WTC11 (cell line): ENCODE data around the gene ADRB2. TPM values are rescaled to one million over a fixed set of nuclear protein-coding genes. Genes with fewer than 3 reads are reported as not detected.

Experiments used
- ATAC-seq: fragments of 200-7000 bp; cut with Tn5 transposase; 2 replicates; pipeline ENCODE4 v1.10.0; 2021; ENCODE audit warnings: mild to moderate bottlenecking, moderate library complexity
- CTCF ChIA-PET: fragments of 300-600 bp; sonication (Branson Sonifier 250); formaldehyde crosslinking; loops from one replicate; lab custom pipeline; 2021; ENCODE audit warnings: antibody characterized with exemption; lab: Charles Lee
- POLR2A ChIA-PET: fragments of 350-600 bp; sonication (Branson Sonifier 250); formaldehyde crosslinking; loops from one replicate; lab custom pipeline; 2021; ENCODE audit warnings: antibody characterized with exemption; lab: Charles Lee
- DNase-seq: peaks from one replicate; pipeline ENCODE4 v3.0.0; 2021; ENCODE audit warnings: low spot score
- H3K27ac Mint-ChIP-seq: 2 replicates; pipeline ENCODE4 v1.8.0; 2021; ENCODE audit warnings: mixed read lengths
- H3K27me3 Mint-ChIP-seq: 2 replicates; pipeline ENCODE4 v1.8.0; 2021; ENCODE audit warnings: low read depth, mild to moderate bottlenecking, moderate library complexity, mixed read lengths
- H3K36me3 Mint-ChIP-seq: 2 replicates; pipeline ENCODE4 v1.8.0; 2021; ENCODE audit warnings: mixed read lengths
- H3K4me1 Mint-ChIP-seq: 2 replicates; pipeline ENCODE4 v1.8.0; 2022; ENCODE audit warnings: mixed read lengths
- H3K4me3 Mint-ChIP-seq: 2 replicates; pipeline ENCODE4 v1.8.0; 2021; ENCODE audit warnings: mild to moderate bottlenecking, moderate library complexity, mixed read lengths
- H3K9me3 Mint-ChIP-seq: 2 replicates; pipeline ENCODE4 v1.8.0; 2021; ENCODE audit warnings: mixed read lengths
- CDX4 ChIP-seq: fragments of 250-450 bp; sonication (Bioruptor Pico); IDR thresholded peaks from 2 replicates; pipeline ENCODE4 v1.9.0; 2021; ENCODE audit warnings: moderate library complexity, mild to moderate bottlenecking, inconsistent platforms, borderline replicate concordance
- CREB1 ChIP-seq: sonication (generic); formaldehyde crosslinking; IDR thresholded peaks from 2 replicates; pipeline ENCODE4 v1.8.0; 2023; ENCODE audit warnings: mild to moderate bottlenecking, missing genetic modification reagents
- ERG ChIP-seq: fragments of 250-450 bp; sonication (Bioruptor Pico); IDR thresholded peaks from 2 replicates; pipeline ENCODE4 v1.8.0; 2021; ENCODE audit warnings: mild to moderate bottlenecking
- ESRRA ChIP-seq: sonication (generic); formaldehyde crosslinking; IDR thresholded peaks from 2 replicates; pipeline ENCODE4 v1.8.1; 2022; ENCODE audit warnings: mild to moderate bottlenecking, missing genetic modification reagents, borderline replicate concordance
- FOXJ3 ChIP-seq: sonication (generic); formaldehyde crosslinking; IDR thresholded peaks from 2 replicates; pipeline ENCODE4 v1.9.0; 2021; ENCODE audit warnings: missing genetic modification reagents, mild to moderate bottlenecking, borderline replicate concordance
- FOXP1 ChIP-seq: sonication (generic); formaldehyde crosslinking; IDR thresholded peaks from 2 replicates; pipeline ENCODE4 v1.8.0; 2022; ENCODE audit warnings: missing genetic modification reagents, mild to moderate bottlenecking, moderate library complexity, borderline replicate concordance
- GABPB1 ChIP-seq: sonication (generic); formaldehyde crosslinking; IDR thresholded peaks from 2 replicates; pipeline ENCODE4 v1.8.1; 2023; ENCODE audit warnings: mild to moderate bottlenecking, missing genetic modification reagents
- HMGXB4 ChIP-seq: sonication (generic); formaldehyde crosslinking; IDR thresholded peaks from 2 replicates; pipeline ENCODE4 v1.8.1; 2023; ENCODE audit warnings: mild to moderate bottlenecking, moderate library complexity, missing genetic modification reagents
- JUN ChIP-seq: sonication (generic); formaldehyde crosslinking; IDR thresholded peaks from 2 replicates; pipeline ENCODE4 v1.8.0; 2023; ENCODE audit warnings: mild to moderate bottlenecking, missing genetic modification reagents
- MYBL2 ChIP-seq: sonication (generic); formaldehyde crosslinking; IDR thresholded peaks from 2 replicates; pipeline ENCODE4 v1.8.1; 2023; ENCODE audit warnings: mild to moderate bottlenecking, moderate library complexity, missing genetic modification reagents
- NFATC4 ChIP-seq: fragments of 250-450 bp; sonication (Bioruptor Pico); IDR thresholded peaks from 2 replicates; pipeline ENCODE4 v1.9.0; 2021; ENCODE audit warnings: mild to moderate bottlenecking
- NFYB ChIP-seq: sonication (generic); formaldehyde crosslinking; conservative IDR thresholded peaks from 2 replicates; pipeline ENCODE4 v1.8.0; 2022; ENCODE audit warnings: low read depth, missing genetic modification reagents
- NR1H2 ChIP-seq: sonication (generic); formaldehyde crosslinking; IDR thresholded peaks from 2 replicates; pipeline ENCODE4 v1.9.0; 2021; ENCODE audit warnings: mild to moderate bottlenecking, moderate library complexity, missing genetic modification reagents
- NR2C2 ChIP-seq: sonication (generic); formaldehyde crosslinking; IDR thresholded peaks from 2 replicates; pipeline ENCODE4 v1.8.0; 2022; ENCODE audit warnings: mild to moderate bottlenecking, missing genetic modification reagents
- OVOL2 ChIP-seq: fragments of 250-450 bp; sonication (Bioruptor Pico); IDR thresholded peaks from 2 replicates; pipeline ENCODE4 v1.9.0; 2021; ENCODE audit warnings: mild to moderate bottlenecking, borderline replicate concordance
- SMAD4 ChIP-seq: sonication (generic); formaldehyde crosslinking; IDR thresholded peaks from 2 replicates; pipeline ENCODE4 v1.8.0; 2022; ENCODE audit warnings: mild to moderate bottlenecking, missing genetic modification reagents
- STAT6 ChIP-seq: sonication (generic); formaldehyde crosslinking; conservative IDR thresholded peaks from 2 replicates; pipeline ENCODE4 v1.8.1; 2023; ENCODE audit warnings: mild to moderate bottlenecking, low read depth, missing genetic modification reagents, moderate library complexity
- TEAD4 ChIP-seq: sonication (generic); formaldehyde crosslinking; IDR thresholded peaks from 2 replicates; pipeline ENCODE4 v1.8.0; 2022; ENCODE audit warnings: mild to moderate bottlenecking, missing genetic modification reagents
- ZNF396 ChIP-seq: fragments of 250-450 bp; sonication (Bioruptor Pico); IDR thresholded peaks from 2 replicates; pipeline ENCODE4 v1.8.0; 2021; ENCODE audit warnings: mild to moderate bottlenecking, moderate library complexity, borderline replicate concordance
- ZNF423 ChIP-seq: fragments of 250-450 bp; sonication (Bioruptor Pico); IDR thresholded peaks from 2 replicates; pipeline ENCODE4 v2.1.2; 2022; ENCODE audit warnings: mild to moderate bottlenecking, moderate library complexity
- total RNA-seq: library from RNA; stranded (reverse); gene quantifications from 3 replicates; pipeline ENCODE4 v1.2.3, GENCODE V29; 2021
- TF ChIP-seq, protein P1 (sequence below): sonication (generic); formaldehyde crosslinking; IDR thresholded peaks from 2 replicates; pipeline ENCODE4 v1.8.1; 2023; ENCODE audit warnings: mild to moderate bottlenecking, missing genetic modification reagents, borderline replicate concordance
- TF ChIP-seq, protein P2 (sequence below): sonication (generic); formaldehyde crosslinking; IDR thresholded peaks from 2 replicates; pipeline ENCODE4 v1.8.1; 2022; ENCODE audit warnings: mild to moderate bottlenecking, missing genetic modification reagents, moderate library complexity, borderline replicate concordance
- TF ChIP-seq, protein P3 (sequence below): sonication (generic); formaldehyde crosslinking; IDR thresholded peaks from 2 replicates; pipeline ENCODE4 v1.8.1; 2023; ENCODE audit warnings: mild to moderate bottlenecking, missing genetic modification reagents, moderate library complexity

ADRB2 gene
- total RNA-seq, 1 experiment from 2014 or later = 1.2 TPM

- no peak for TF ChIP-seq ERG (CRISPR knock-in tag)
- no peak for TF ChIP-seq TEAD4 (CRISPR knock-in tag)
- TF ChIP-seq, protein P1, sequence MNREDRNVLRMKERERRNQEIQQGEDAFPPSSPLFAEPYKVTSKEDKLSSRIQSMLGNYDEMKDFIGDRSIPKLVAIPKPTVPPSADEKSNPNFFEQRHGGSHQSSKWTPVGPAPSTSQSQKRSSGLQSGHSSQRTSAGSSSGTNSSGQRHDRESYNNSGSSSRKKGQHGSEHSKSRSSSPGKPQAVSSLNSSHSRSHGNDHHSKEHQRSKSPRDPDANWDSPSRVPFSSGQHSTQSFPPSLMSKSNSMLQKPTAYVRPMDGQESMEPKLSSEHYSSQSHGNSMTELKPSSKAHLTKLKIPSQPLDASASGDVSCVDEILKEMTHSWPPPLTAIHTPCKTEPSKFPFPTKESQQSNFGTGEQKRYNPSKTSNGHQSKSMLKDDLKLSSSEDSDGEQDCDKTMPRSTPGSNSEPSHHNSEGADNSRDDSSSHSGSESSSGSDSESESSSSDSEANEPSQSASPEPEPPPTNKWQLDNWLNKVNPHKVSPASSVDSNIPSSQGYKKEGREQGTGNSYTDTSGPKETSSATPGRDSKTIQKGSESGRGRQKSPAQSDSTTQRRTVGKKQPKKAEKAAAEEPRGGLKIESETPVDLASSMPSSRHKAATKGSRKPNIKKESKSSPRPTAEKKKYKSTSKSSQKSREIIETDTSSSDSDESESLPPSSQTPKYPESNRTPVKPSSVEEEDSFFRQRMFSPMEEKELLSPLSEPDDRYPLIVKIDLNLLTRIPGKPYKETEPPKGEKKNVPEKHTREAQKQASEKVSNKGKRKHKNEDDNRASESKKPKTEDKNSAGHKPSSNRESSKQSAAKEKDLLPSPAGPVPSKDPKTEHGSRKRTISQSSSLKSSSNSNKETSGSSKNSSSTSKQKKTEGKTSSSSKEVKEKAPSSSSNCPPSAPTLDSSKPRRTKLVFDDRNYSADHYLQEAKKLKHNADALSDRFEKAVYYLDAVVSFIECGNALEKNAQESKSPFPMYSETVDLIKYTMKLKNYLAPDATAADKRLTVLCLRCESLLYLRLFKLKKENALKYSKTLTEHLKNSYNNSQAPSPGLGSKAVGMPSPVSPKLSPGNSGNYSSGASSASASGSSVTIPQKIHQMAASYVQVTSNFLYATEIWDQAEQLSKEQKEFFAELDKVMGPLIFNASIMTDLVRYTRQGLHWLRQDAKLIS (CRISPR knock-in tag) = no peak
- no peak for TF ChIP-seq OVOL2
- no peak for TF ChIP-seq NR1H2 (CRISPR knock-in tag)
- TF ChIP-seq ZNF396 = no peak
- TF ChIP-seq, protein P2, sequence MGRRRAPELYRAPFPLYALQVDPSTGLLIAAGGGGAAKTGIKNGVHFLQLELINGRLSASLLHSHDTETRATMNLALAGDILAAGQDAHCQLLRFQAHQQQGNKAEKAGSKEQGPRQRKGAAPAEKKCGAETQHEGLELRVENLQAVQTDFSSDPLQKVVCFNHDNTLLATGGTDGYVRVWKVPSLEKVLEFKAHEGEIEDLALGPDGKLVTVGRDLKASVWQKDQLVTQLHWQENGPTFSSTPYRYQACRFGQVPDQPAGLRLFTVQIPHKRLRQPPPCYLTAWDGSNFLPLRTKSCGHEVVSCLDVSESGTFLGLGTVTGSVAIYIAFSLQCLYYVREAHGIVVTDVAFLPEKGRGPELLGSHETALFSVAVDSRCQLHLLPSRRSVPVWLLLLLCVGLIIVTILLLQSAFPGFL (CRISPR knock-in tag) = no peak
- TF ChIP-seq, protein P3, sequence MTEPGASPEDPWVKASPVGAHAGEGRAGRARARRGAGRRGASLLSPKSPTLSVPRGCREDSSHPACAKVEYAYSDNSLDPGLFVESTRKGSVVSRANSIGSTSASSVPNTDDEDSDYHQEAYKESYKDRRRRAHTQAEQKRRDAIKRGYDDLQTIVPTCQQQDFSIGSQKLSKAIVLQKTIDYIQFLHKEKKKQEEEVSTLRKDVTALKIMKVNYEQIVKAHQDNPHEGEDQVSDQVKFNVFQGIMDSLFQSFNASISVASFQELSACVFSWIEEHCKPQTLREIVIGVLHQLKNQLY (CRISPR knock-in tag) = no peak
- no peak for TF ChIP-seq NFYB (CRISPR knock-in tag)
- no peak for TF ChIP-seq FOXJ3
- no peak for TF ChIP-seq SMAD4 (CRISPR knock-in tag)
- no peak for TF ChIP-seq STAT6 (CRISPR knock-in tag)
- TF ChIP-seq HMGXB4 (CRISPR knock-in tag) = no peak
- H3K9me3 Mint-ChIP-seq = no peaks in the 10 kb centered on the region
- CTCF ChIA-PET = interaction anchor here (1.0 kb wide), 1 partner anchor 134 kb away, joined by 3 read pairs; no protein-coding TSS in a partner anchor
Measured at GRCh38 chr5:148823871-148824270, 2.5 kb upstream of the ADRB2 start.

GRCh38 chr5:148825716-148826052, 727 bp upstream of the ADRB2 start:
- DNase-seq (peak; percentile 12), ATAC-seq (peak; percentile 20)
- Mint-ChIP-seq H3K4me1 (peaks cover 58% of the 10 kb centered on the region), H3K9me3 (no peaks in the 10 kb centered on the region), H3K27me3 (peaks cover 46% of the 10 kb centered on the region), H3K36me3 (no peaks in the 10 kb centered on the region), H3K4me3 (peak overlapping the region; percentile 84), H3K27ac (peak overlapping the region; percentile 9; the same call in 1 of the 2 replicates)
- CTCF ChIA-PET = interaction anchor here (1.0 to 1.9 kb wide), 7 partner anchors 84 to 289 kb away, joined by 4 to 12 read pairs (median 8); no protein-coding TSS in a partner anchor
- POLR2A ChIA-PET = no interaction called here
- no peak for TF ChIP-seq ESRRA
- TF ChIP-seq FOXP1 (CRISPR knock-in tag) = no peak
- TF ChIP-seq ZNF423 (CRISPR knock-in tag) = no peak
- no peak for TF ChIP-seq NFATC4
- TF ChIP-seq JUN (CRISPR knock-in tag) = no peak
- TF ChIP-seq GABPB1 = no peak
- no peak for TF ChIP-seq FOXJ3
- TF ChIP-seq CDX4 (CRISPR knock-in tag) = no peak
- no peak for TF ChIP-seq CREB1 (CRISPR knock-in tag)
- no peak for TF ChIP-seq MYBL2
- TF ChIP-seq NR2C2 (CRISPR knock-in tag) = no peak
- TF ChIP-seq SMAD4 (CRISPR knock-in tag) = no peak

More at GRCh38 chr5:148823871-148824270, 2.5 kb upstream of the ADRB2 start:
- no peaks in the 10 kb centered on the region for H3K36me3 Mint-ChIP-seq
- peaks cover 46% of the 10 kb centered on the region for H3K4me1 Mint-ChIP-seq
- POLR2A ChIA-PET = no interaction called here
- H3K27ac Mint-ChIP-seq = no peak overlapping the region
- ATAC-seq (no peak), DNase-seq (no peak)
- no peak overlapping the region for H3K4me3 Mint-ChIP-seq
- H3K27me3 Mint-ChIP-seq = peaks cover 40% of the 10 kb centered on the region
